Loucy (cell line): ENCODE data around the gene ATXN2L.
"Not testable (repeated sequence)": the region's sequence is repeated elsewhere in the genome, so short reads cannot be mapped to it uniquely, and the experiment has no call there.

ENCODE experiments used
- H2AFZ ChIP-seq: fragments of 200-600 bp; sonication (generic); 2 replicates; pipeline ENCODE4 v1.6.0; 2016; ENCODE audit warnings: antibody characterized with exemption, mild to moderate bottlenecking, low read length, moderate library complexity
- H3F3A ChIP-seq: fragments of 200-600 bp; 2 replicates; pipeline ENCODE4 v1.6.0; 2016; ENCODE audit warnings: antibody characterized with exemption, low read depth, mild to moderate bottlenecking
- H3K27me3 ChIP-seq: fragments of 200-600 bp; sonication (generic); 2 replicates; pipeline ENCODE4 v1.6.1; 2014; ENCODE audit warnings: low read length, mild to moderate bottlenecking; ENCODE audit not compliant: insufficient read depth, poor library complexity, severe bottlenecking
- H3K36me3 ChIP-seq: fragments of 200-600 bp; sonication (generic); 2 replicates; pipeline ENCODE4 v1.6.1; 2016; ENCODE audit warnings: low read length; ENCODE audit not compliant: insufficient read depth
- H3K4me1 ChIP-seq: fragments of 200-600 bp; sonication (generic); 2 replicates; pipeline ENCODE4 v1.5.1; 2014; ENCODE audit warnings: low read length, mild to moderate bottlenecking; ENCODE audit not compliant: insufficient read depth, poor library complexity, severe bottlenecking
- H3K4me2 ChIP-seq: fragments of 200-600 bp; sonication (generic); 2 replicates; pipeline ENCODE4 v1.6.0; 2014; ENCODE audit warnings: antibody characterized with exemption, low read length, low read depth, mild to moderate bottlenecking; ENCODE audit not compliant: poor library complexity, severe bottlenecking
- H3K4me3 ChIP-seq: fragments of 200-600 bp; sonication (generic); 2 replicates; pipeline ENCODE4 v1.5.1; 2014; ENCODE audit warnings: low read length, mild to moderate bottlenecking, mixed read lengths; ENCODE audit not compliant: poor library complexity, severe bottlenecking
- H3K79me2 ChIP-seq: fragments of 200-600 bp; sonication (generic); 2 replicates; pipeline ENCODE4 v1.6.1; 2014; ENCODE audit warnings: low read length; ENCODE audit not compliant: insufficient read depth
- H3K9ac ChIP-seq: fragments of 200-600 bp; sonication (generic); 2 replicates; pipeline ENCODE4 v1.6.0; 2014; ENCODE audit warnings: mild to moderate bottlenecking, low read depth, low read length, moderate library complexity; ENCODE audit not compliant: poor library complexity, severe bottlenecking
- H3K9me2 ChIP-seq: fragments of 200-600 bp; sonication (generic); replicated peaks from 2 replicates; pipeline ENCODE4 v1.6.1; 2016; ENCODE audit warnings: low read depth, low read length, mixed read lengths
- H3K9me3 ChIP-seq: fragments of 200-600 bp; sonication (generic); 2 replicates; pipeline ENCODE4 v1.6.1; 2014; ENCODE audit warnings: mild to moderate bottlenecking, antibody characterized with exemption, low read length, low read depth; ENCODE audit not compliant: insufficient read depth
- H4K20me1 ChIP-seq: fragments of 200-600 bp; sonication (generic); 2 replicates; pipeline ENCODE4 v1.6.0; 2014; ENCODE audit warnings: antibody characterized with exemption, low read length, mild to moderate bottlenecking; ENCODE audit not compliant: insufficient read depth, poor library complexity, severe bottlenecking
- EZH2phosphoT487 ChIP-seq: fragments of 200-600 bp; IDR thresholded peaks from 2 replicates; pipeline ENCODE4 v1.6.1; 2018; ENCODE audit warnings: antibody characterized with exemption, mild to moderate bottlenecking, moderate library complexity, borderline replicate concordance
- TF ChIP-seq, protein P1 (sequence below): fragments of 200-600 bp; sonication (generic); conservative IDR thresholded peaks from 2 replicates; pipeline ENCODE4 v1.5.1; 2014; ENCODE audit warnings: mild to moderate bottlenecking, antibody characterized with exemption, low read length

ATXN2L gene

GRCh38 chr16:28866454-28866804, 43.6 kb downstream of the ATXN2L start:
- H3K4me2 ChIP-seq = peak overlapping the region; percentile 16
- no peaks in the 10 kb centered on the region for H3K9me3 ChIP-seq

GRCh38 chr16:28867241-28867640, 44.4 kb downstream of the ATXN2L start:
- H3K27me3 ChIP-seq = no peaks in the 10 kb centered on the region
- H3K9ac ChIP-seq = no peak overlapping the region
- H3K4me1 ChIP-seq = peaks cover 12% of the 10 kb centered on the region
- H2AFZ ChIP-seq = no peak overlapping the region
- H3K4me2 ChIP-seq = no peak overlapping the region
- peaks cover 44% of the 10 kb centered on the region for H3K79me2 ChIP-seq
- peaks cover 41% of the 10 kb centered on the region; the same call in 1 of the 2 replicates for H3K36me3 ChIP-seq
- no peaks in the 10 kb centered on the region for H3K9me3 ChIP-seq
- TF ChIP-seq, protein P1, sequence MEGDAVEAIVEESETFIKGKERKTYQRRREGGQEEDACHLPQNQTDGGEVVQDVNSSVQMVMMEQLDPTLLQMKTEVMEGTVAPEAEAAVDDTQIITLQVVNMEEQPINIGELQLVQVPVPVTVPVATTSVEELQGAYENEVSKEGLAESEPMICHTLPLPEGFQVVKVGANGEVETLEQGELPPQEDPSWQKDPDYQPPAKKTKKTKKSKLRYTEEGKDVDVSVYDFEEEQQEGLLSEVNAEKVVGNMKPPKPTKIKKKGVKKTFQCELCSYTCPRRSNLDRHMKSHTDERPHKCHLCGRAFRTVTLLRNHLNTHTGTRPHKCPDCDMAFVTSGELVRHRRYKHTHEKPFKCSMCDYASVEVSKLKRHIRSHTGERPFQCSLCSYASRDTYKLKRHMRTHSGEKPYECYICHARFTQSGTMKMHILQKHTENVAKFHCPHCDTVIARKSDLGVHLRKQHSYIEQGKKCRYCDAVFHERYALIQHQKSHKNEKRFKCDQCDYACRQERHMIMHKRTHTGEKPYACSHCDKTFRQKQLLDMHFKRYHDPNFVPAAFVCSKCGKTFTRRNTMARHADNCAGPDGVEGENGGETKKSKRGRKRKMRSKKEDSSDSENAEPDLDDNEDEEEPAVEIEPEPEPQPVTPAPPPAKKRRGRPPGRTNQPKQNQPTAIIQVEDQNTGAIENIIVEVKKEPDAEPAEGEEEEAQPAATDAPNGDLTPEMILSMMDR = no peak
- TF ChIP-seq EZH2phosphoT487 = no peak
- H3F3A ChIP-seq = no peaks in the 10 kb centered on the region
- no peaks in the 10 kb centered on the region for H3K9me2 ChIP-seq
- peaks cover 18% of the 10 kb centered on the region for H4K20me1 ChIP-seq
- no peak overlapping the region for H3K4me3 ChIP-seq

More at GRCh38 chr16:28866454-28866804, 43.6 kb downstream of the ATXN2L start:
- no peak for TF ChIP-seq EZH2phosphoT487
- TF ChIP-seq, protein P1 = no peak
- Histone ChIP-seq H3K4me3 (no peak overlapping the region), H3K9ac (peak overlapping the region; percentile 17), H3K36me3 (peaks cover 37% of the 10 kb centered on the region; the same call in 1 of the 2 replicates), H3K9me2 (no peaks in the 10 kb centered on the region), H3K4me1 (peaks cover 12% of the 10 kb centered on the region), H3K27me3 (no peaks in the 10 kb centered on the region), H2AFZ (no peak overlapping the region), H3K79me2 (peaks cover 44% of the 10 kb centered on the region), H3F3A (no peaks in the 10 kb centered on the region), H4K20me1 (peaks cover 18% of the 10 kb centered on the region)

GRCh38 chr16:28867646-28868045, 44.8 kb downstream of the ATXN2L start:
- H3K9me3 ChIP-seq, H3K27me3 ChIP-seq, H3F3A ChIP-seq, H2AFZ ChIP-seq, H3K4me2 ChIP-seq, H3K9ac ChIP-seq, H3K9me2 ChIP-seq, H3K4me3 ChIP-seq: not testable (repeated sequence)
- Histone ChIP-seq H3K36me3 (peaks cover 41% of the 10 kb centered on the region; the same call in 1 of the 2 replicates), H4K20me1 (peaks cover 18% of the 10 kb centered on the region), H3K4me1 (peaks cover 12% of the 10 kb centered on the region), H3K79me2 (peaks cover 40% of the 10 kb centered on the region)

DNA sequence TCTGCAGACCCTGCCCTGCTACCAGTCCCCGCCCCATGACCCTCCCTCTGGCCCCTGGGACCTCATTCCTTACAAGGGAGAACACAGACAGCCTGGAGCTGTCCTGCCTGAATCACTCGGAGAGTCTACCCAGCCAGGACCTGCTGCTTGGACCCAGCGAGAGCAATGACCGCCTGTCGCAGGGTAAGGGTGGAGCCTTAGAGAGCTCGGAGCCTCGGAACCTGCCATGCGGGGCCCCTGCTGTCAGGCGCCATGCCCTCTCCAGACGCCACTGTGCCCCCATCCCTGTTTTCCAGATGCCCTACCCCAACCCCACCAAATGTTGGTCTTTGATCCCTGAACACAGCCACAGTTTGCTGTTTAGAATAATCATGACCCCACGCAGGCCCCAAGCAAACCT, 46.4 kb downstream of the ATXN2L start:
- Histone ChIP-seq H3K4me1 (peaks cover 12% of the 10 kb centered on the region), H3K4me3 (no peak overlapping the region), H3F3A (no peaks in the 10 kb centered on the region), H3K79me2 (peaks cover 33% of the 10 kb centered on the region), H3K9ac (no peak overlapping the region), H4K20me1 (peaks cover 22% of the 10 kb centered on the region), H3K36me3 (peaks cover 41% of the 10 kb centered on the region; the same call in 1 of the 2 replicates), H3K9me2 (no peaks in the 10 kb centered on the region), H3K27me3 (no peaks in the 10 kb centered on the region), H3K4me2 (no peak overlapping the region), H3K9me3 (no peaks in the 10 kb centered on the region), H2AFZ (no peak overlapping the region)
- no peak for TF ChIP-seq EZH2phosphoT487
- TF ChIP-seq, protein P1 = no peak
